ENCODE data around the gene FTSJ3. TPM values are rescaled to one million over a fixed set of nuclear protein-coding genes. Genes with fewer than 3 reads are reported as not detected.

Gene FTSJ3
- total and polyA plus RNA-seq, 2 of the 13 experiments (the other 11 are each of a cell fraction or from before 2014, with no cell fraction given): 26.0 to 64.2 TPM

DNA sequence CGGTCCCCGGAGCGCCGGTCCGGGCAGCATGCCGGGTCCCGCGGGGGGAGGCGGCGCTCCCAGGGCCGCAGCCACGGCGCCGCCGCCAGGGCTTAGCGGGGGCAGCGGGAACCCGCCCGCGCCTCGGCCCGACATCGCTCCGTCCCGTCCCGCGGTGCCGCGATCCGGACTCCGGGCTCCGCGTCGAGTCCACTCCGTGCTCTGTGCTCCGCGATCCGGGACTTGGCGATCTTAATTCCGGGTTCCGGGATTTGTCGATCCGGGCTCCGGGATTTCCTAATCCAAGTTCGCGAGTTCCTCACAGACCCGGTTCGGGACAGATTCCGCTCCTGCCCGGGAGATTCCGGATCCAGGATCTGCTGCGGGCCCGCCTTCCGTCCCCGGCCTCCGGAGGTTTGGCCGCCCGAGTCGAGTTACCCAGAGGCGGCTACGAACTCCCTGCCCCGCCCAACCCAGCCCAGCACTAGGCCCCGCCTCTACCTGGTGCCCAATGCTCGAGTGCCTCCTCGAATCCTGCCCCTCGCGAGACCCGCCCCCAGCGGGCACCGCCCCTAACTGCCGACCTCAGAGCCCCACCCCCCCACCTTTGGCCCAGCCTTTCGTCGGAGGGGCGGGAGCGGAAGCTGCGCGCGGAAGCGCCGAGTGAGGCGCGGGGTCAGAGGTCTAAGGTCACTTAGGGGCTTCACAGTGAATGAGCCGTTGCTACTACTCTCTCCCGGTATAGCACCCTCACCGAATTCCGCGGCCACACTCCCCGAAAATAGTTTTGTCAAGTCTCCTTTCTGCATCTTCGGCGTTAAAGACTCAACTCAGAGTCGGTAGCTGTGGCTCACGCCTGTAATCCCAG lies 15.3 kb upstream of the FTSJ3 start, which contains the start of gene SMARCD2 (continued):
- TF ChIP-seq ZNF646 (CRISPR knock-in tag; IDR thresholded peaks at IDR 0.05): no peak
- TF ChIP-seq SOX13 (IDR thresholded peaks at IDR 0.05): peak; percentile 78
- TF ChIP-seq SOX13 (CRISPR knock-in tag; conservative IDR thresholded peaks at IDR 0.05 in 1 of 2, IDR thresholded peaks at IDR 0.05 in 1 of 2): peak in 1 of 2 experiments; percentile 80; a peak in 2 of 4 replicates
- peak; percentile 20 for TF ChIP-seq ZNF776 (CRISPR knock-in tag; IDR thresholded peaks at IDR 0.05)
- peak; percentile 6; the same call in 1 of the 2 replicates for TF ChIP-seq THAP8 (CRISPR knock-in tag; IDR thresholded peaks at IDR 0.05; ENCODE audit: borderline replicate concordance)
- TF ChIP-seq RFX1 (IDR thresholded peaks at IDR 0.05): no peak
- TF ChIP-seq MTF1 (CRISPR knock-in tag; IDR thresholded peaks at IDR 0.05): peak; percentile 81; the same call in 1 of the 2 replicates
- TF ChIP-seq, protein P1, sequence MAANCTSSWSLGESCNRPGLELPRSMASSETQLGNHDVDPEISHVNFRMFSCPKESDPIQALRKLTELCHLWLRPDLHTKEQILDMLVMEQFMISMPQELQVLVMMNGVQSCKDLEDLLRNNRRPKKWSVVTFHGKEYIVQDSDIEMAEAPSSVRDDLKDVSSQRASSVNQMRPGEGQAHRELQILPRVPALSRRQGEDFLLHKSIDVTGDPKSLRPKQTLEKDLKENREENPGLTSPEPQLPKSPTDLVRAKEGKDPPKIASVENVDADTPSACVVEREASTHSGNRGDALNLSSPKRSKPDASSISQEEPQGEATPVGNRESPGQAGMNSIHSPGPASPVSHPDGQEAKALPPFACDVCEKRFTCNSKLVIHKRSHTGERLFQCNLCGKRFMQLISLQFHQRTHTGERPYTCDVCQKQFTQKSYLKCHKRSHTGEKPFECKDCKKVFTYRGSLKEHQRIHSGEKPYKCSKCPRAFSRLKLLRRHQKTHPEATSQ (CRISPR knock-in tag; IDR thresholded peaks at IDR 0.05; ENCODE audit: borderline replicate concordance): peak; percentile 97
- no peak for TF ChIP-seq MAFF (IDR thresholded peaks at IDR 0.05; ENCODE audit: low read depth, low read length)
- TF ChIP-seq IRF2 (CRISPR knock-in tag; IDR thresholded peaks at IDR 0.05): peak; percentile 90; the same call in 1 of the 2 replicates
- TF ChIP-seq ZNF12 (CRISPR knock-in tag; IDR thresholded peaks at IDR 0.05): peak; percentile 80
- TF ChIP-seq ZNF383 (CRISPR knock-in tag; IDR thresholded peaks at IDR 0.05; ENCODE audit: borderline replicate concordance): no peak
- peak; percentile 78 for TF ChIP-seq SIX4 (CRISPR knock-in tag; IDR thresholded peaks at IDR 0.05)
- peak; percentile 97 for TF ChIP-seq NR2F6 (IDR thresholded peaks at IDR 0.05)
- TF ChIP-seq NR2F6 (CRISPR knock-in tag; IDR thresholded peaks at IDR 0.05): peak; percentile 99
- TF ChIP-seq ZNF660 (CRISPR knock-in tag; IDR thresholded peaks at IDR 0.05; ENCODE audit: borderline replicate concordance, low read depth): no peak
- TF ChIP-seq JUNB (CRISPR knock-in tag; IDR thresholded peaks at IDR 0.05; ENCODE audit: borderline replicate concordance): peak; percentile 59; the same call in 1 of the 2 replicates
- peak; percentile 64 for TF ChIP-seq MIER2 (CRISPR knock-in tag; IDR thresholded peaks at IDR 0.05)
- peak; percentile 47; the same call in 1 of the 2 replicates for TF ChIP-seq ZNF879 (CRISPR knock-in tag; IDR thresholded peaks at IDR 0.05)
- peak; percentile 81 for TF ChIP-seq ZNF501 (CRISPR knock-in tag; IDR thresholded peaks at IDR 0.05)
- TF ChIP-seq TP53 (CRISPR knock-in tag; conservative IDR thresholded peaks at IDR 0.05): peak; percentile 96

Data from HepG2 (cell line).